HG03439 (cell line): Measurements from ENCODE around the gene AK9.

Experiments used
- ATAC-seq: cut with Tn5 transposase; IDR thresholded peaks from one replicate; pipeline ENCODE4 v1.9.1; 2021; ENCODE audit warnings: mild to moderate bottlenecking, moderate library complexity; ENCODE audit not compliant: unreplicated experiment

The AK9 gene

GRCh38 chr6:109448615-109449014, 242.4 kb downstream of the AK9 start:
- ATAC-seq: no peak

- ATAC-seq: no peak
Observed at GRCh38 chr6:109447878-109448555, 243.0 kb downstream of the AK9 start.

- no peak for ATAC-seq
Observed at GRCh38 chr6:109447087-109447486, 243.9 kb downstream of the AK9 start.

- ATAC-seq: no peak
Observed at GRCh38 chr6:109446541-109446940, 244.5 kb downstream of the AK9 start.

- no peak for ATAC-seq
Observed at GRCh38 chr6:109446072-109446471, 244.9 kb downstream of the AK9 start.

- ATAC-seq: no peak
Observed at GRCh38 chr6:109445382-109445781, 245.6 kb downstream of the AK9 start.

- ATAC-seq: no peak
Observed at GRCh38 chr6:109443425-109443950, 247.5 kb downstream of the AK9 start.
